Naive B cell (primary cell): ENCODE data around the gene FRMD3. TPM values are rescaled to one million over a fixed set of nuclear protein-coding genes. Genes with fewer than 3 reads are reported as not detected.

Experiments
- ATAC-seq, 2 donors: fragments of 150-1000 bp; cut with Tn5 transposase; 2 replicates each; pipeline ENCODE4 v1.10.0; 2021; ENCODE audit warnings: low read depth in 2 of 2, mild to moderate bottlenecking in 2 of 2, moderate library complexity in 2 of 2
- DNase-seq: peaks from one replicate; pipeline ENCODE4 v3.0.0; 2022
- H3K27ac Mint-ChIP-seq, 6 donors: one replicate each; pipeline ENCODE4 v1.8.0; 2020 to 2022; ENCODE audit warnings: mild to moderate bottlenecking in 6 of 6, mixed read lengths in 6 of 6, moderate library complexity in 5 of 6, inconsistent platforms in 2 of 6
- H3K27me3 Mint-ChIP-seq, 3 donors: one replicate each; pipeline ENCODE4 v1.8.0; 2021 to 2022; ENCODE audit warnings: mixed read lengths in 3 of 3, mild to moderate bottlenecking in 1 of 3
- H3K36me3 Mint-ChIP-seq, 2 donors: one replicate each; pipeline ENCODE4 v1.8.0; 2020 to 2022; ENCODE audit warnings: mixed read lengths in 2 of 2, inconsistent platforms in 1 of 2, mild to moderate bottlenecking in 1 of 2
- H3K4me1 Mint-ChIP-seq, 3 donors: one replicate each; pipeline ENCODE4 v1.8.0; 2020 to 2022; ENCODE audit warnings: mixed read lengths in 3 of 3, inconsistent platforms in 1 of 3, mild to moderate bottlenecking in 1 of 3, moderate library complexity in 1 of 3
- H3K4me3 Mint-ChIP-seq, 8 donors: one replicate each; pipeline ENCODE4 v1.8.0; 2020 to 2022; ENCODE audit warnings: mild to moderate bottlenecking in 8 of 8, mixed read lengths in 8 of 8, moderate library complexity in 8 of 8, inconsistent platforms in 2 of 8
- H3K9me3 Mint-ChIP-seq, 7 donors: one replicate each; pipeline ENCODE4 v1.8.0; 2020 to 2022; ENCODE audit warnings: mixed read lengths in 7 of 7, mild to moderate bottlenecking in 5 of 7, inconsistent platforms in 2 of 7, moderate library complexity in 1 of 7
- polyA plus RNA-seq, 6 donors: library from polyadenylated mRNA; unstranded; fragments of 300-500 nt; fragmentation: Illumina TruSeq; gene quantifications; one replicate each; pipeline ENCODE4 v1.2.3, GENCODE V29; 2021; ENCODE audit warnings: low read depth in 6 of 6

The FRMD3 gene
- polyA plus RNA-seq, 6 donors from 2014 or later, result 0.36 to 3.0 (median 1.4) TPM; not detected in 1

- no peak for DNase-seq
- H3K36me3 Mint-ChIP-seq, result peaks cover 0 to 5% of the 10 kb centered on the region in 2 donors
- H3K4me3 Mint-ChIP-seq, result no peak overlapping the region
- peak overlapping the region in 1 of 6 donors; percentile 89 for H3K27ac Mint-ChIP-seq
- ATAC-seq, result no peak
- no peaks in the 10 kb centered on the region for H3K9me3 Mint-ChIP-seq
- no peaks in the 10 kb centered on the region for H3K4me1 Mint-ChIP-seq
- H3K27me3 Mint-ChIP-seq, result no peaks in the 10 kb centered on the region
Observed at GRCh38 chr9:83342006-83342405, 196.2 kb downstream of the FRMD3 start.

GRCh38 chr9:83340451-83340850 is 197.8 kb downstream of the FRMD3 start:
- Mint-ChIP-seq H3K4me3 (no peak overlapping the region), H3K9me3 (no peaks in the 10 kb centered on the region), H3K27me3 (no peaks in the 10 kb centered on the region)

GRCh38 chr9:83339435-83339834 is 198.8 kb downstream of the FRMD3 start:
- H3K9me3 Mint-ChIP-seq, result no peaks in the 10 kb centered on the region
- ATAC-seq, result no peak
- no peak overlapping the region for H3K4me3 Mint-ChIP-seq
- DNase-seq, result no peak
- peaks cover 0 to 6% of the 10 kb centered on the region in 2 donors for H3K36me3 Mint-ChIP-seq
- H3K27ac Mint-ChIP-seq, result no peak overlapping the region
- no peaks in the 10 kb centered on the region for H3K4me1 Mint-ChIP-seq
- no peaks in the 10 kb centered on the region for H3K27me3 Mint-ChIP-seq

More at GRCh38 chr9:83340451-83340850, 197.8 kb downstream of the FRMD3 start:
- Mint-ChIP-seq H3K36me3 (peaks cover 0 to 6% of the 10 kb centered on the region in 2 donors), H3K27ac (no peak overlapping the region), H3K4me1 (no peaks in the 10 kb centered on the region)
- DNase-seq (no peak), ATAC-seq (no peak)

GRCh38 chr9:83336706-83337105 is 201.5 kb downstream of the FRMD3 start:
- Mint-ChIP-seq H3K36me3 (peaks cover 0 to 6% of the 10 kb centered on the region in 2 donors), H3K9me3 (no peaks in the 10 kb centered on the region)

GRCh38 chr9:83334320-83334719 is 203.9 kb downstream of the FRMD3 start:
- ATAC-seq (no peak), DNase-seq (peak; percentile 35)
- Mint-ChIP-seq H3K36me3 (peaks cover 0 to 6% of the 10 kb centered on the region in 2 donors), H3K27me3 (no peaks in the 10 kb centered on the region), H3K4me1 (no peaks in the 10 kb centered on the region), H3K4me3 (no peak overlapping the region), H3K27ac (no peak overlapping the region), H3K9me3 (no peaks in the 10 kb centered on the region)

More at GRCh38 chr9:83336706-83337105, 201.5 kb downstream of the FRMD3 start:
- DNase-seq (no peak), ATAC-seq (no peak)
- Mint-ChIP-seq H3K27me3 (no peaks in the 10 kb centered on the region), H3K4me1 (no peaks in the 10 kb centered on the region), H3K4me3 (no peak overlapping the region), H3K27ac (no peak overlapping the region)

- ATAC-seq, result no peak
- DNase-seq, result no peak
- H3K27me3 Mint-ChIP-seq, result no peaks in the 10 kb centered on the region
- no peaks in the 10 kb centered on the region for H3K4me1 Mint-ChIP-seq
- H3K9me3 Mint-ChIP-seq, result no peaks in the 10 kb centered on the region
- no peak overlapping the region for H3K4me3 Mint-ChIP-seq
- no peak overlapping the region for H3K27ac Mint-ChIP-seq
- H3K36me3 Mint-ChIP-seq, result no peaks in the 10 kb centered on the region
Observed at GRCh38 chr9:83330207-83331196, 207.7 kb downstream of the FRMD3 start.

- Mint-ChIP-seq H3K27me3 (no peaks in the 10 kb centered on the region), H3K36me3 (no peaks in the 10 kb centered on the region), H3K27ac (peak overlapping the region in 1 of 6 donors; percentile 18), H3K4me1 (no peaks in the 10 kb centered on the region), H3K9me3 (peaks cover 0 to 3% (median 0%) of the 10 kb centered on the region in 7 donors), H3K4me3 (no peak overlapping the region)
- DNase-seq (no peak), ATAC-seq (no peak)
Observed at GRCh38 chr9:83327750-83328622, 210.2 kb downstream of the FRMD3 start.

GRCh38 chr9:83327323-83327722 is 210.9 kb downstream of the FRMD3 start:
- H3K4me1 Mint-ChIP-seq, result no peaks in the 10 kb centered on the region
- no peaks in the 10 kb centered on the region for H3K27me3 Mint-ChIP-seq
- ATAC-seq (no peak), DNase-seq (no peak)
- no peaks in the 10 kb centered on the region for H3K36me3 Mint-ChIP-seq
- no peak overlapping the region for H3K27ac Mint-ChIP-seq
- no peak overlapping the region for H3K4me3 Mint-ChIP-seq
- H3K9me3 Mint-ChIP-seq, result peaks cover 0 to 3% (median 0%) of the 10 kb centered on the region in 7 donors

- no peak overlapping the region for H3K27ac Mint-ChIP-seq
- DNase-seq, result no peak
- H3K4me1 Mint-ChIP-seq, result no peaks in the 10 kb centered on the region
- H3K27me3 Mint-ChIP-seq, result peaks cover 0 to 6% (median 0%) of the 10 kb centered on the region in 3 donors
- no peak overlapping the region for H3K4me3 Mint-ChIP-seq
- H3K9me3 Mint-ChIP-seq, result peaks cover 5 to 26% (median 15%) of the 10 kb centered on the region in 7 donors
- no peak for ATAC-seq
- H3K36me3 Mint-ChIP-seq, result peaks cover 5 to 7% of the 10 kb centered on the region in 2 donors
Observed at GRCh38 chr9:83323148-83323547, 215.1 kb downstream of the FRMD3 start.

- Mint-ChIP-seq H3K4me1 (no peaks in the 10 kb centered on the region), H3K9me3 (peaks cover 5 to 26% (median 15%) of the 10 kb centered on the region in 7 donors), H3K36me3 (peaks cover 5 to 7% of the 10 kb centered on the region in 2 donors), H3K27ac (no peak overlapping the region), H3K4me3 (no peak overlapping the region), H3K27me3 (peaks cover 0 to 6% (median 0%) of the 10 kb centered on the region in 3 donors)
- no peak for DNase-seq
- no peak for ATAC-seq
Observed at GRCh38 chr9:83322438-83322837, 215.8 kb downstream of the FRMD3 start.

GRCh38 chr9:83317244-83317643 is 221.0 kb downstream of the FRMD3 start:
- Mint-ChIP-seq H3K27me3 (peaks cover 0 to 6% (median 0%) of the 10 kb centered on the region in 3 donors), H3K4me1 (no peaks in the 10 kb centered on the region), H3K9me3 (peaks cover 9 to 26% (median 15%) of the 10 kb centered on the region in 7 donors), H3K4me3 (no peak overlapping the region), H3K27ac (no peak overlapping the region), H3K36me3 (peaks cover 5 to 7% of the 10 kb centered on the region in 2 donors)
- DNase-seq, result no peak
- no peak for ATAC-seq

GRCh38 chr9:83315649-83316048 is 222.6 kb downstream of the FRMD3 start:
- Mint-ChIP-seq H3K9me3 (peaks cover 4 to 16% (median 11%) of the 10 kb centered on the region in 7 donors), H3K36me3 (peaks cover 4 to 12% of the 10 kb centered on the region in 2 donors), H3K4me3 (no peak overlapping the region), H3K27ac (no peak overlapping the region), H3K27me3 (no peaks in the 10 kb centered on the region), H3K4me1 (no peaks in the 10 kb centered on the region)
- ATAC-seq (no peak), DNase-seq (no peak)

GRCh38 chr9:83313781-83314180 is 224.4 kb downstream of the FRMD3 start:
- H3K9me3 Mint-ChIP-seq, result peaks cover 0 to 4% (median under 1%) of the 10 kb centered on the region in 7 donors
- H3K4me3 Mint-ChIP-seq, result no peak overlapping the region
- H3K27ac Mint-ChIP-seq, result no peak overlapping the region
- ATAC-seq (no peak), DNase-seq (no peak)
- no peaks in the 10 kb centered on the region for H3K4me1 Mint-ChIP-seq
- peaks cover 0 to 8% of the 10 kb centered on the region in 2 donors for H3K36me3 Mint-ChIP-seq
- H3K27me3 Mint-ChIP-seq, result no peaks in the 10 kb centered on the region
